Fibroblast of mammary gland (primary cell): ENCODE results near the gene SYT5.

Experiments used
- DNase-seq: peaks from one replicate; pipeline ENCODE4 v3.0.0-alpha.2; 2010; ENCODE audit warnings: low read depth
- H3K4me3 ChIP-seq: 2 replicates; pipeline ENCODE4 v1.5.1; 2011; ENCODE audit warnings: low read depth, mild to moderate bottlenecking, low read length, moderate library complexity; ENCODE audit not compliant: control insufficient read depth
- CTCF ChIP-seq: conservative IDR thresholded peaks from 2 replicates; pipeline ENCODE4 v1.5.1; 2011; ENCODE audit warnings: low read depth, low read length, inconsistent platforms; ENCODE audit not compliant: control insufficient read depth, insufficient read depth

Gene SYT5

GRCh38 chr19:55189403-55189835 is 9.3 kb upstream of the SYT5 start:
- no peak overlapping the region for H3K4me3 ChIP-seq
- no peak for TF ChIP-seq CTCF
- peak; percentile 100 for DNase-seq

- no peak for TF ChIP-seq CTCF
- no peak for DNase-seq
- no peak overlapping the region for H3K4me3 ChIP-seq
Observed at GRCh38 chr19:55188625-55189024, 8.5 kb upstream of the SYT5 start.

GRCh38 chr19:55186080-55186479 is 6.0 kb upstream of the SYT5 start:
- no peak for TF ChIP-seq CTCF
- H3K4me3 ChIP-seq = no peak overlapping the region
- DNase-seq = no peak

- DNase-seq = no peak
- no peak overlapping the region for H3K4me3 ChIP-seq
- no peak for TF ChIP-seq CTCF
Observed at GRCh38 chr19:55181740-55182139, 1.7 kb upstream of the SYT5 start.

GRCh38 chr19:55178781-55179599 is 1.1 kb downstream of the SYT5 start:
- no peak for TF ChIP-seq CTCF
- H3K4me3 ChIP-seq = peak overlapping the region; percentile 29
- DNase-seq = peak; percentile 84

- TF ChIP-seq CTCF = no peak
- DNase-seq = no peak
- no peak overlapping the region for H3K4me3 ChIP-seq
Observed at GRCh38 chr19:55176076-55176475, 4.0 kb downstream of the SYT5 start.
